B cell (primary cell): ENCODE measurements around the gene GAK. TPM values are rescaled to one million over a fixed set of nuclear protein-coding genes. Genes with fewer than 3 reads are reported as not detected.

Source experiments
- ATAC-seq: fragments of 200-7000 bp; cut with Tn5 transposase; one replicate; pipeline ENCODE4 v1.10.0; 2021; ENCODE audit warnings: low read depth, mild to moderate bottlenecking, moderate number of reproducible peaks, moderate library complexity
- CTCF ChIA-PET: fragments of 350-600 bp; sonication (Branson Sonifier 250); formaldehyde crosslinking; loops from one replicate; lab custom pipeline; 2021; ENCODE audit warnings: antibody characterized with exemption, inconsistent platforms; lab: Charles Lee
- POLR2A ChIA-PET: fragments of 350-600 bp; sonication (Branson Sonifier 250); formaldehyde crosslinking; loops from one replicate; lab custom pipeline; 2021; ENCODE audit warnings: antibody characterized with exemption; lab: Charles Lee
- DNase-seq: peaks from one replicate; pipeline ENCODE4 v3.0.0; 2013
- H2AFZ ChIP-seq: 2 replicates; pipeline ENCODE4 v1.6.1; 2012; ENCODE audit warnings: mild to moderate bottlenecking, low read depth, low read length; ENCODE audit not compliant: insufficient read depth, poor library complexity, severe bottlenecking
- H3K27ac ChIP-seq, 2 donors: 1 replicate in 1 of 2; 2 replicates in 1 of 2; pipeline ENCODE4 v1.5.1; 2012 to 2013; ENCODE audit warnings: low read length in 2 of 2, mild to moderate bottlenecking in 2 of 2, moderate library complexity in 1 of 2
- H3K27me3 ChIP-seq, 4 experiments: fragments of 200-600 bp in 1 of 4; sonication (generic) in 1 of 4; replicated peaks in 1 of 4; 1 replicate in 2 of 4; 2 replicates in 2 of 4; pipeline versions ENCODE4 v1.6.1 to v1.7.0; 2013 to 2016; ENCODE audit warnings: low read length in 3 of 4, mild to moderate bottlenecking in 2 of 4, mixed read lengths in 1 of 4, moderate library complexity in 1 of 4; ENCODE audit not compliant: insufficient read depth in 4 of 4, control insufficient read depth in 3 of 4; ENCODE audit errors: control extremely low read depth in 1 of 4
- H3K36me3 ChIP-seq, 2 experiments: replicated peaks in 1 of 2; 1 replicate in 1 of 2; 2 replicates in 1 of 2; pipeline versions ENCODE4 v1.6.1 to v1.7.1; 2013; ENCODE audit warnings: low read length in 1 of 2; ENCODE audit not compliant: insufficient read depth in 2 of 2, control insufficient read depth in 1 of 2; ENCODE audit errors: control extremely low read depth in 1 of 2, extremely low read depth in 1 of 2
- H3K4me1 ChIP-seq, 2 donors: fragments of 200-600 bp in 1 of 2; sonication (generic) in 1 of 2; 1 replicate in 1 of 2; 2 replicates in 1 of 2; pipeline versions ENCODE4 v1.5.1 to v1.6.1; 2013 to 2017; ENCODE audit warnings: low read length in 2 of 2; ENCODE audit not compliant: control insufficient read depth in 2 of 2, insufficient read depth in 2 of 2
- H3K4me2 ChIP-seq: replicated peaks from 2 replicates; pipeline ENCODE3; 2012; ENCODE audit warnings: mild to moderate bottlenecking, low read depth, low read length; ENCODE audit not compliant: poor library complexity, severe bottlenecking
- H3K4me3 ChIP-seq, 5 experiments: fragments of 200-600 bp in 1 of 5; sonication (generic) in 1 of 5; 1 replicate in 3 of 5; 2 replicates in 2 of 5; pipeline versions ENCODE4 v1.5.1 to v1.7.0; 2011 to 2016; ENCODE audit warnings: low read length in 4 of 5, mild to moderate bottlenecking in 4 of 5, low read depth in 2 of 5, control low read depth in 1 of 5, moderate library complexity in 1 of 5; ENCODE audit not compliant: insufficient read depth in 1 of 5; ENCODE audit errors: control extremely low read depth in 1 of 5, extremely low read depth in 1 of 5
- H3K79me2 ChIP-seq: fragments of 200-600 bp; sonication (generic); one replicate; pipeline ENCODE4 v1.6.0; 2016; ENCODE audit warnings: low read length; ENCODE audit not compliant: control insufficient read depth, insufficient read depth
- H3K9ac ChIP-seq: fragments of 200-600 bp; sonication (generic); 2 replicates; pipeline ENCODE4 v1.6.1; 2017; ENCODE audit warnings: mild to moderate bottlenecking, low read length, moderate library complexity
- H3K9me3 ChIP-seq, 3 donors: one replicate each; pipeline versions ENCODE4 v1.6.1 to v1.7.1; 2013; ENCODE audit warnings: low read length in 2 of 3; ENCODE audit not compliant: control insufficient read depth in 2 of 3, insufficient read depth in 1 of 3; ENCODE audit errors: control extremely low read depth in 1 of 3
- H4K20me1 ChIP-seq: 2 replicates; pipeline ENCODE4 v1.6.0; 2012; ENCODE audit warnings: mild to moderate bottlenecking, low read length; ENCODE audit not compliant: insufficient read depth, control insufficient read depth, poor library complexity, severe bottlenecking
- H3K27ac Mint-ChIP-seq: one replicate; pipeline ENCODE4 v1.8.0; 2021; ENCODE audit warnings: mixed read lengths
- H3K27me3 Mint-ChIP-seq: one replicate; pipeline ENCODE4 v1.8.0; 2021; ENCODE audit warnings: mixed read lengths
- H3K4me1 Mint-ChIP-seq: one replicate; pipeline ENCODE4 v1.8.0; 2021; ENCODE audit warnings: mixed read lengths
- H3K4me3 Mint-ChIP-seq: one replicate; pipeline ENCODE4 v1.8.0; 2021; ENCODE audit warnings: mixed read lengths
- H3K9me3 Mint-ChIP-seq: one replicate; pipeline ENCODE4 v1.8.0; 2022; ENCODE audit warnings: mixed read lengths; ENCODE audit not compliant: insufficient read depth
- EZH2 ChIP-seq: IDR thresholded peaks from 2 replicates; pipeline ENCODE4 v1.6.1; 2012; ENCODE audit warnings: borderline replicate concordance, low read depth, mild to moderate bottlenecking, moderate library complexity, low read length; ENCODE audit not compliant: insufficient read depth, poor library complexity, severe bottlenecking
- WGBS: methylation state at CpG from one replicate; pipeline ENCODE4 v1.1.5; 2013; ENCODE audit warnings: missing lambda C conversion rate; ENCODE audit not compliant: insufficient coverage; 5-methylcytosine and 5-hydroxymethylcytosine counted together
- intact Hi-C: fragments of 100-400 bp; cut with micrococcal nuclease; formaldehyde crosslinking; loops from one replicate; pipeline ENCODE4 v1.10.0; 2022
- polyA plus RNA-seq: library from polyadenylated mRNA; depleted of rRNA; stranded (reverse); fragments of >200 nt; gene quantifications from 2 replicates; pipeline ENCODE4 v1.2.3, GENCODE V29; 2012
- total RNA-seq, 2 donors: library from RNA; stranded (reverse); fragments of 120-200 nt in 1 of 2; gene quantifications; 1 replicate in 1 of 2; 2 replicates in 1 of 2; pipeline versions ENCODE4 v1.2.3 to v1.2.4, GENCODE V29; 2013 to 2022
- TF ChIP-seq, protein P1 (sequence below): fragments of 200-600 bp; IDR thresholded peaks from one replicate; pipeline ENCODE4 v1.8.0; 2022; ENCODE audit warnings: antibody characterized with exemption, mild to moderate bottlenecking

GAK gene
- total and polyA plus RNA-seq, 2 donors (not counting 1 experiment from before 2014, with no cell fraction given) = 113 to 283 TPM

- ATAC-seq = no peak
Measured at GRCh38 chr4:856225-856901, 75.8 kb downstream of the GAK start.

GRCh38 chr4:855880-856224 lies 76.3 kb downstream of the GAK start:
- no peak overlapping the region for H3K4me3 Mint-ChIP-seq
- CTCF ChIA-PET = no interaction called here
- 100% methylated on average over 1 of the region's 1 CpG for WGBS
- intact Hi-C loops = no loop called here
- Histone ChIP-seq H3K4me1 (no peaks in the 10 kb centered on the region), H2AFZ (no peak overlapping the region), H3K9me3 (peaks cover 0 to 12% (median 0%) of the 10 kb centered on the region in 3 donors), H3K79me2 (peaks cover 11% of the 10 kb centered on the region), H3K27ac (peak overlapping the region; percentile 12 to 70), H3K36me3 (peaks cover 8 to 53% of the 10 kb centered on the region in 2 experiments), H3K9ac (no peak overlapping the region), H3K27me3 (no peaks in the 10 kb centered on the region), H3K4me2 (no peak overlapping the region), H3K4me3 (no peak overlapping the region), H4K20me1 (peaks cover 33% of the 10 kb centered on the region)
- TF ChIP-seq EZH2 = no peak
- TF ChIP-seq, protein P1, sequence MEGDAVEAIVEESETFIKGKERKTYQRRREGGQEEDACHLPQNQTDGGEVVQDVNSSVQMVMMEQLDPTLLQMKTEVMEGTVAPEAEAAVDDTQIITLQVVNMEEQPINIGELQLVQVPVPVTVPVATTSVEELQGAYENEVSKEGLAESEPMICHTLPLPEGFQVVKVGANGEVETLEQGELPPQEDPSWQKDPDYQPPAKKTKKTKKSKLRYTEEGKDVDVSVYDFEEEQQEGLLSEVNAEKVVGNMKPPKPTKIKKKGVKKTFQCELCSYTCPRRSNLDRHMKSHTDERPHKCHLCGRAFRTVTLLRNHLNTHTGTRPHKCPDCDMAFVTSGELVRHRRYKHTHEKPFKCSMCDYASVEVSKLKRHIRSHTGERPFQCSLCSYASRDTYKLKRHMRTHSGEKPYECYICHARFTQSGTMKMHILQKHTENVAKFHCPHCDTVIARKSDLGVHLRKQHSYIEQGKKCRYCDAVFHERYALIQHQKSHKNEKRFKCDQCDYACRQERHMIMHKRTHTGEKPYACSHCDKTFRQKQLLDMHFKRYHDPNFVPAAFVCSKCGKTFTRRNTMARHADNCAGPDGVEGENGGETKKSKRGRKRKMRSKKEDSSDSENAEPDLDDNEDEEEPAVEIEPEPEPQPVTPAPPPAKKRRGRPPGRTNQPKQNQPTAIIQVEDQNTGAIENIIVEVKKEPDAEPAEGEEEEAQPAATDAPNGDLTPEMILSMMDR = no peak
- H3K9me3 Mint-ChIP-seq = no peaks in the 10 kb centered on the region
- no peaks in the 10 kb centered on the region for H3K27me3 Mint-ChIP-seq
- H3K27ac Mint-ChIP-seq = no peak overlapping the region
- DNase-seq (no peak), ATAC-seq (no peak)
- no peaks in the 10 kb centered on the region for H3K4me1 Mint-ChIP-seq
- POLR2A ChIA-PET = no interaction called here

More at GRCh38 chr4:856225-856901, 75.8 kb downstream of the GAK start:
- TF ChIP-seq, protein P1 = no peak
- TF ChIP-seq EZH2 = no peak
- Mint-ChIP-seq H3K4me1 (no peaks in the 10 kb centered on the region), H3K27ac (no peak overlapping the region), H3K4me3 (no peak overlapping the region), H3K9me3 (no peaks in the 10 kb centered on the region), H3K27me3 (no peaks in the 10 kb centered on the region)
- peak overlapping the region; percentile 12 to 70 for H3K27ac ChIP-seq
- no peak overlapping the region for H3K9ac ChIP-seq
- no peak overlapping the region for H2AFZ ChIP-seq
- intact Hi-C loops = no loop called here
- POLR2A ChIA-PET = no interaction called here
- no peak for DNase-seq
- 94% methylated on average over 3 of the region's 3 CpGs for WGBS
- H4K20me1 ChIP-seq = peaks cover 33% of the 10 kb centered on the region
- CTCF ChIA-PET = no interaction called here
- no peak overlapping the region for H3K4me3 ChIP-seq
- H3K9me3 ChIP-seq = peaks cover 0 to 12% (median 0%) of the 10 kb centered on the region in 3 donors
- H3K36me3 ChIP-seq = peaks cover 8 to 57% of the 10 kb centered on the region in 2 experiments
- H3K4me2 ChIP-seq = no peak overlapping the region
- H3K4me1 ChIP-seq = no peaks in the 10 kb centered on the region
- H3K27me3 ChIP-seq = no peaks in the 10 kb centered on the region
- H3K79me2 ChIP-seq = peaks cover 11% of the 10 kb centered on the region
